Mucosa of descending colon (tissue), 3 donors: Measurements from ENCODE around the gene CNPY4. TPM values are rescaled to one million over a fixed set of nuclear protein-coding genes. Genes with fewer than 3 reads are reported as not detected.

Experiments used
- ATAC-seq: fragments of 200-7000 bp; cut with Tn5 transposase; one replicate; pipeline ENCODE4 v1.9.1; 2020; ENCODE audit warnings: mild to moderate bottlenecking, moderate library complexity
- DNase-seq, 3 donors: peaks; one replicate each; pipeline ENCODE4 v3.0.0-alpha.2; 2020
- H3K36me3 ChIP-seq: fragments of 200-600 bp; one replicate; pipeline ENCODE4 v1.8.0; 2021; ENCODE audit warnings: low read depth, mild to moderate bottlenecking
- H3K4me1 ChIP-seq: fragments of 200-600 bp; one replicate; pipeline ENCODE4 v1.8.0; 2021; ENCODE audit warnings: low read depth, mild to moderate bottlenecking
- H3K4me3 ChIP-seq: fragments of 200-600 bp; one replicate; pipeline ENCODE4 v1.8.0; 2021; ENCODE audit warnings: mild to moderate bottlenecking
- H3K9me3 ChIP-seq: fragments of 200-600 bp; one replicate; pipeline ENCODE4 v1.8.0; 2021; ENCODE audit warnings: mild to moderate bottlenecking
- CTCF ChIP-seq: fragments of 200-600 bp; IDR thresholded peaks from one replicate; pipeline ENCODE4 v1.8.0; 2022; ENCODE audit warnings: antibody characterized with exemption, mild to moderate bottlenecking
- intact Hi-C, 2 donors: fragments of 100-400 bp; cut with DNase I in 1 of 2; cut with micrococcal nuclease in 1 of 2; formaldehyde crosslinking; loops; one replicate each; pipeline versions ENCODE4 v1.11.0 to v1.11.1; 2022; cut with DNase I, micrococcal nuclease
- total RNA-seq, 3 donors: library from RNA; stranded (reverse); fragmentation: NEBNext Ultra II Directional in 2 of 3; extraction: Animal tissue kit (Norgen Biotek cat#: 25700) in 2 of 3; gene quantifications; one replicate each; pipeline versions ENCODE4 v1.2.1 to v1.2.4, GENCODE V29; 2021 to 2023
- donor health status: DM: no; HTN: no; CAD: no; lungs with moderate emphysema.
- donor health status: DM: no; HTN: no; CAD: no.
- donor health status: DM: no; HTN: yes; CAD: no.

Gene CNPY4
- total RNA-seq, 3 donors from 2014 or later, result 7.8 to 19.4 (median 8.6) TPM

- DNase-seq, result no peak
- no peak overlapping the region for H3K4me3 ChIP-seq
- peaks cover 34% of the 10 kb centered on the region for H3K36me3 ChIP-seq
- peaks cover 38% of the 10 kb centered on the region for H3K4me1 ChIP-seq
- H3K9me3 ChIP-seq, result peaks cover 26% of the 10 kb centered on the region
- intact Hi-C loops, result no loop called here
- no peak for TF ChIP-seq CTCF
- ATAC-seq, result no peak
Measured at GRCh38 chr7:100075418-100075817, 44.0 kb upstream of the CNPY4 start.

- DNase-seq, result peak in 1 of 3 donors; percentile 50
- intact Hi-C loops, result no loop called here
- ATAC-seq, result peak; percentile 5
- Histone ChIP-seq H3K4me3 (no peak overlapping the region), H3K4me1 (peaks cover 47% of the 10 kb centered on the region), H3K36me3 (peaks cover 18% of the 10 kb centered on the region), H3K9me3 (peaks cover 8% of the 10 kb centered on the region)
- no peak for TF ChIP-seq CTCF
Measured at GRCh38 chr7:100077205-100077604, 42.2 kb upstream of the CNPY4 start.

- Histone ChIP-seq H3K36me3 (no peaks in the 10 kb centered on the region), H3K9me3 (no peaks in the 10 kb centered on the region), H3K4me1 (peaks cover 53% of the 10 kb centered on the region), H3K4me3 (no peak overlapping the region)
- intact Hi-C loops, result no loop called here
- DNase-seq (peak; percentile 64 to 74 (median 72)), ATAC-seq (peak; percentile 66)
- no peak for TF ChIP-seq CTCF
Measured at GRCh38 chr7:100079024-100079560, 40.3 kb upstream of the CNPY4 start.

DNA sequence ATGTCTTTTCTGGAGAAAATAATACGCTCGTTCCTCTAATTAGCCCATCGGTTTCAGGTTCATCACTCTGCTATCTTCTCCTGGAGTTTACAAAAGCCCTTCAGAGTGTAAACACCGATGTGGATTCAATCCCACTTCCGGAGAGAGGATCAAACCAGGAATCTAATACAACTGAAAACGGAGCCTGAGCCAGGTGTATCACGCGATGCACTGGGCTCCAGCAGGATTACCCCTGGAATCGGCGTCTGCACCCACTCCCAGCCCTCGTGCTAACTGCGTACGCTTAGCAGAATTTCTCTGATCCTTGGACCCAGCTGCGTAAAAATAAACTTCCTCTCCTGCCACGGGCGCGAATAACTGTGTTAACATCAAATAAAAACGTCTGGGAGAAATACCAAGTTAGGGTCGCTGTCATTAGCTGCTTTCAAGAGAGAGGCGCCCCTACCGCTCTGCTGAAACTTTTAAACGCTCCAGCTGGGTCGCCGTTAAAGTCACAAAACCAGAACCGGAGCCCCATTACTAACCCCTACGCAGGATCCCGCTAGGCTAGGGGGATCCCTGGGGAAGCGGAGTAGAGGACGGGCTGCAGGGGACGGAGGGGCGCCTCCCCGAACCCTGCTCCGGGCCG is 38.4 kb upstream of the CNPY4 start:
- DNase-seq (peak in 1 of 3 donors; percentile 33), ATAC-seq (no peak)
- no peaks in the 10 kb centered on the region for H3K36me3 ChIP-seq
- TF ChIP-seq CTCF, result no peak
- H3K4me1 ChIP-seq, result peaks cover 53% of the 10 kb centered on the region
- peak overlapping the region; percentile 73 for H3K4me3 ChIP-seq
- H3K9me3 ChIP-seq, result no peaks in the 10 kb centered on the region
- intact Hi-C loops, result no loop called here

GRCh38 chr7:100081535-100082102 is 37.8 kb upstream of the CNPY4 start, which contains the start of gene ZNF3:
Gene ZNF3, minus strand, starts transcription at chr7:100081723. Its CDS starts 4,366 bp downstream, at chr7:100077357.
- intact Hi-C loops, result no loop called here
- TF ChIP-seq CTCF, result peak; percentile 90
- DNase-seq (peak; percentile 98 to 99 (median 98)), ATAC-seq (peak; percentile 87)
- H3K9me3 ChIP-seq, result no peaks in the 10 kb centered on the region
- H3K4me1 ChIP-seq, result peaks cover 52% of the 10 kb centered on the region
- peak within 1 kb of the TSS; percentile 73 for H3K4me3 ChIP-seq
- no peaks in the 10 kb centered on the region for H3K36me3 ChIP-seq
